Prostate gland (tissue), 2 donors: ENCODE data around the gene CTRB1.

Experiments
- POLR2A ChIP-seq: fragments of 450-650 bp; IDR thresholded peaks from one replicate; pipeline ENCODE4 v1.6.1; 2016; ENCODE audit warnings: antibody characterized with exemption, mild to moderate bottlenecking
- POLR2AphosphoS5 ChIP-seq: sonication (generic); formaldehyde crosslinking; IDR thresholded peaks from one replicate; pipeline ENCODE4 v1.6.1; 2017; ENCODE audit warnings: antibody characterized with exemption
- TF ChIP-seq, protein P1 (sequence below), 4 experiments: fragments of 200-600 bp in 2 of 4; fragments of 450-650 bp in 2 of 4; sonication (generic) in 2 of 4; IDR thresholded peaks; 1 replicate in 3 of 4; 2 replicates in 1 of 4; pipeline ENCODE4 v1.5.1; 2016 to 2019; ENCODE audit warnings: antibody characterized with exemption in 4 of 4, mild to moderate bottlenecking in 2 of 4, moderate library complexity in 2 of 4

DNA sequence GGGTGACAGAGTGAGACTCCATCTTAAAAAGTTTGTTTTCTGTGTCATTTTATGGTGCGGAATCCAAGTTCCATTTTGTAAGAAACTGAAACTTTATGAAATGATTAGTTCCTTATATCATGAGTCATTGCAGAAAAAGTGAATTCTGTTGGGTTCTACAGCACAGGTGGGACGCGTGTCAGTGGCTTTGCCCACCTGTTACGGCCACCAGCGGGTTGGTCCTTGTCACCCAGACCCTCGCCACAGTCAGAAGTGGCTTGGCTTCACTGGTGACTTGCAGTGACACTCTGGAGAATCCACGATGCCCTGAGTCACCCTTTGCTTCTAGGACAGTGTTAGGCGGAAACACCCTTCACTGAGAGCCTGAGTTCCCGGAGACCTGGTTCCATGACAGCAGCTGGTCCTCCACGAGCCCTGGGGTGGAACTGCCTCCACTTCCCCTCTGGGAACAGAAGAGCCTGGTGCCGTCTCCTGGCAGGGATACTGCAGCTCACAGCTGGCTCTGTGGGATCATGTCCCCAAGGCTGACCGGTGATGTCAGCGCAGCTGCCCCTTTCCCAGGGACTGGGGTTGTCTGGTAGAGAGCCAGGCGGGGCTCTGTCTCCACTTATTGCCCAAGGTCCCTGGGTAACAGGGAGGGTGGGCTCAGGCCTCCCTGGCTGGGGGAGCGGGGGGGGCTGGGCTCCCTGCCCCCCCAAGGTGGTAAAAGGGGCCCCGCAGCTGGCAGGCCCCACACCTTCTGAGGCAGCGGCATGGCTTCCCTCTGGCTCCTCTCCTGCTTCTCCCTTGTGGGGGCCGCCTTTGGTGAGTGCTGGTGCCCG lies at the start of gene CTRB1:
- TF ChIP-seq POLR2A (no peak), POLR2AphosphoS5 (no peak)
- TF ChIP-seq, protein P1, sequence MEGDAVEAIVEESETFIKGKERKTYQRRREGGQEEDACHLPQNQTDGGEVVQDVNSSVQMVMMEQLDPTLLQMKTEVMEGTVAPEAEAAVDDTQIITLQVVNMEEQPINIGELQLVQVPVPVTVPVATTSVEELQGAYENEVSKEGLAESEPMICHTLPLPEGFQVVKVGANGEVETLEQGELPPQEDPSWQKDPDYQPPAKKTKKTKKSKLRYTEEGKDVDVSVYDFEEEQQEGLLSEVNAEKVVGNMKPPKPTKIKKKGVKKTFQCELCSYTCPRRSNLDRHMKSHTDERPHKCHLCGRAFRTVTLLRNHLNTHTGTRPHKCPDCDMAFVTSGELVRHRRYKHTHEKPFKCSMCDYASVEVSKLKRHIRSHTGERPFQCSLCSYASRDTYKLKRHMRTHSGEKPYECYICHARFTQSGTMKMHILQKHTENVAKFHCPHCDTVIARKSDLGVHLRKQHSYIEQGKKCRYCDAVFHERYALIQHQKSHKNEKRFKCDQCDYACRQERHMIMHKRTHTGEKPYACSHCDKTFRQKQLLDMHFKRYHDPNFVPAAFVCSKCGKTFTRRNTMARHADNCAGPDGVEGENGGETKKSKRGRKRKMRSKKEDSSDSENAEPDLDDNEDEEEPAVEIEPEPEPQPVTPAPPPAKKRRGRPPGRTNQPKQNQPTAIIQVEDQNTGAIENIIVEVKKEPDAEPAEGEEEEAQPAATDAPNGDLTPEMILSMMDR (IDR thresholded peaks at IDR 0.05): no peak
